ENCODE data around the gene F5. TPM values are rescaled to one million over a fixed set of nuclear protein-coding genes. Genes with fewer than 3 reads are reported as not detected.

The F5 gene
- total RNA-seq, 1 donor from 2014 or later = 21.2 TPM

DNA sequence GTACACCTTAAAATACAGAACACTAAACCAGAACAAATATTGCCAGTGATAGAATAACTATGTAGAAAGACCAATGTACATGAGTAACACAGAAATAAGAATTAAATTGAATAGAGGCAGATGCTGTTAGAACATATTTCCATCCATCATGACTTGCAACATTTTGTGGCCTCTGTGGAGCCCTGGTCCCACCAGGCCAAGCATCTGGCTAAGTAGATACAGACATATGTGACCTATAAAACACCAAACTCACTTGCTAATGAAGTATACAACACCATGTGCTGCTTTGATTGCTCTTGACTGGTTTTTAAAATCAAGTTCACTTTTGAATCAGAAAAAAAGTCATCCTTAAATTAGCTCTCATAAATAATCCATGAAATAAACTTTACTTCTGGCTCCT lies 121.0 kb downstream of the F5 start:
- intact Hi-C loops (cut with DNase I) = loop anchor here (5.0 kb wide), 1 partner anchor 82 kb away; no protein-coding TSS in a partner anchor
- ATAC-seq (ENCODE audit: poor library complexity) (no peak), DNase-seq (no peak)

Other genes starting within 250 kb of the F5 start
- gene NME7, start 218.7 kb downstream of the F5 start, total RNA-seq = 10.6 TPM
- 24.0 TPM for gene BLZF1, start 218.3 kb downstream of the F5 start, total RNA-seq
- 0.56 TPM for gene CCDC181, start 159.0 kb downstream of the F5 start, total RNA-seq
- 15.6 TPM for gene SLC19A2, start 100.5 kb downstream of the F5 start, total RNA-seq
- 9.0 TPM for gene SELP, start 43.6 kb upstream of the F5 start, total RNA-seq
- 0.89 TPM for gene SELL, start 125.1 kb upstream of the F5 start, total RNA-seq
- gene SELE, start 147.6 kb upstream of the F5 start, total RNA-seq = 0.65 TPM
- 5.4 TPM for gene METTL18, start 208.4 kb upstream of the F5 start, total RNA-seq